Tibial nerve (tissue), 3 donors: ENCODE measurements around the gene PPP1R14B.
A peak's percentile ranks its signal among the peaks of the same experiment; 100 is the strongest.

Experiments
- CTCF ChIP-seq, 5 experiments: fragments of 200-600 bp in 3 of 5; fragments of 450-650 bp in 2 of 5; sonication (generic) in 3 of 5; IDR thresholded peaks; one replicate each; pipeline ENCODE4 v1.5.1; 2016 to 2019; ENCODE audit warnings: antibody characterized with exemption in 5 of 5, mild to moderate bottlenecking in 3 of 5, moderate library complexity in 2 of 5
- POLR2A ChIP-seq, 2 donors: fragments of 450-650 bp; IDR thresholded peaks; one replicate each; pipeline ENCODE4 v1.6.1; 2017; ENCODE audit warnings: antibody characterized with exemption in 2 of 2, mild to moderate bottlenecking in 2 of 2, moderate library complexity in 2 of 2

GRCh38 chr11:64269540-64270220 lies 22.9 kb upstream of the PPP1R14B start:
- TF ChIP-seq CTCF (IDR thresholded peaks at IDR 0.05) = peak in 3 of 5 experiments; percentile 19 to 47 (median 34)
- TF ChIP-seq POLR2A (IDR thresholded peaks at IDR 0.05) = no peak
